GM19372 (cell line): ENCODE measurements around the gene MRM2.

Source experiments
- ATAC-seq: cut with Tn5 transposase; IDR thresholded peaks from one replicate; pipeline ENCODE4 v1.9.1; 2021; ENCODE audit warnings: mild to moderate bottlenecking, low read depth, moderate library complexity; ENCODE audit not compliant: unreplicated experiment

The MRM2 gene

DNA sequence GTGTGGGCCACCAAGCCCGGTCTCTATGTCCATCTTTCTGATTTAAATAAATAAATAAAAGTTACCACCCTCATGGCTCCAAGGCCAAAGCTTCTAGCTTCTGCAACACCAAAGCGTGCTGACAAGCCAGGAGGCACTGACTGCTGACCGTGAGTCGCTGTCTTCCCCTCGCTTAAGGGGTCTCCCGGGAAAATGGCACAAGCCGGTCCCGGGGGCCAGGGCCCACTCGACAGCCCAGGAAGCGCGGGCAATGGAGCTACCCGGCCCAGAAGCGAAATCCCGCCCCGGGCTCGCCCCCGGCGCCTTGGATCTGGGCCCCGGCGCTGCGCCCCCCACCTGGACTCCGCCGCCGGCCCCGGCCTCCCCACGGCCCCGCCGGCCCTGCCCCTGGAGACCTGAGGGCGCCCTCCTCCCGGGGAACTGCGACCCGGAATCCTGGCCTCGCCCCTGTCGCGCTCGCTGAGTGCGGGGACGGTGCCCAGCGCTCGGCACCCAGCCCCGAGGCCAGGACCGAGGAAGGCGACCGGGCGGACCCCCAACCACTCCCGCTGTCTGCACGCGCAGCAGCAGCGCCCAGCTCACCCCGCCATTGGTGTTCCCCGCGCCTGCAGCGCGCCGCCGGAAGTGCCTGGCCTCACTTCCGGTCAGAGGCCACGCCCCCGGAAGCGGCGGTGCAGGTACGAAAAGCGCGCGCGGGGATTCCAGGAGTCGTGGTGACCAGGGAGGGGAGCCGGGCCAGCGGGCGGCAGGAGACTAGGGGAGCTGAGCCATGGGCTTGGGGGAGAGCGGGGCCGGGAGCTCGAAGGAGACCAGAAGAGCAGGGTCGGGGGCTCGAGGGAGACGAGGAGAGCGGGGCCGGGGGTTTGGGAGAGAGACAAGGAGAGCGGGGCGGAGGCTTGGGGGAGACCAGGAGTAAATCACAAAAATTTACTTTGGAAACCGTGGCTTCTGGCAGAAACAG is at the start of gene MRM2, which contains the start of gene NUDT1:
Gene MRM2, minus strand, starts transcription at position 626 of the 961 bp plus-strand sequence. Its CDS starts 36 bp downstream, at position 590.
Gene NUDT1, plus strand, starts transcription at position 647 of the 961 bp plus-strand sequence. CDS start 2,349 bp downstream, outside the sequence.
- peak; percentile 64 for ATAC-seq

DNA sequence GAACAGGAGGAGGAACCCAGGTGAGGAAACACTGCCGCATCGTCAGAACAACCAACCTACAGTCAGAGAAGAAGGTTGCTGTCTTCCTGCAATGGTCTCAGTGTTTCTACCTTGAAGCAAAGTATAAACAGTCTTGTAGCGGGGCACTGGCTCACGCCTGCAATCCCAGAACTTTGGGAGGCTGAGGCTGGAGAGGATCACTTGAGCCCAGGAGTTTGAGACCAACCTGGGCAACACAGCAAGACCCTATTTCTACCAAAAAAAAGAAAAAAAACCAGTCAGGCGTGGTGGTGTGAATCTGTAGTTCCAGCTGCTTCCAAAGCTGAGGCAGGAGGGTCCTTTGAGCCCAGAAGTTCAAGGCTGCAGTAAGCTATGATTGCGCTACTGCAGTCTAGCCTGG is 48.9 kb upstream of the MRM2 start:
- no peak for ATAC-seq

DNA sequence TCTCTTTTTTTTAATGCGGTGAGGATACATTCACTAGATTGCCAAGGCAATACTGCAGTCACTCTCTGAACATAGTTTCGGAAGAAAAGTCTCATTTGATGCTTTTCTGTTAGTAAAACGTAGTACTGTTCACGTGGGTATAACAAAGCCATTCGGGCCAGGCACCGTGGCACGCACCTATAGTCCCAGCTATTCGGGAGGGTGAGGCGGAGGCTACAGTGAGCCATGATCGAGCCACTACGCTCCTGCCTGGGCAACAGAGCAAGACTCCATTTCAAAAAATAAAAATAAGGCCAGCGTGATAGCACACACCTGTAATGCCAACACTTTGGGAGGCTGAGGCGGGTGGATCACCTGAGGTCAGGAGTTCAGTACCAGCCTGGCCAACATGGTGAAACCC is 47.6 kb upstream of the MRM2 start:
- no peak for ATAC-seq

DNA sequence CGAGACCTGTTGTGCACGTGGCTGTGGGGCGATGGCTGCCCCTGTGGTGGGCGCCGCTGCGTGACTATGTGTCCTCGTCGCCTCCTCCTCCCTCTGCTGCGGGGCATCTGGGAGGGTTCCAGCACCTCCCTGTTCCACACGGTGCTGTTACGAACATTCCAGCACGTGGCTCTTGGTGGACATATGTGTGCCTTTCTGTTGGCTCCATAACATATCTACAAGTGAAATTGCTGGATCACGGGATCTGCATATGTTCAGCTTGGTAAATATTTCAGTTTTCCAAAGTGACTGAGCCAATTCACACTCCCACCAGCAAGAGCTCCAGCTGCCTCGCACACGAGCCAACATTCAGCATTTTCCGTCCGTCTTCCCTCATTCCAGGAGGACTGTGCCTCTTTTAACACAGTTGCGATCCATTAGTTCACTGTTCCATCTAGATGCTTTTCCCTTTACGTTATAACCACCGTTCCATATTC is 47.1 kb upstream of the MRM2 start:
- no peak for ATAC-seq

DNA sequence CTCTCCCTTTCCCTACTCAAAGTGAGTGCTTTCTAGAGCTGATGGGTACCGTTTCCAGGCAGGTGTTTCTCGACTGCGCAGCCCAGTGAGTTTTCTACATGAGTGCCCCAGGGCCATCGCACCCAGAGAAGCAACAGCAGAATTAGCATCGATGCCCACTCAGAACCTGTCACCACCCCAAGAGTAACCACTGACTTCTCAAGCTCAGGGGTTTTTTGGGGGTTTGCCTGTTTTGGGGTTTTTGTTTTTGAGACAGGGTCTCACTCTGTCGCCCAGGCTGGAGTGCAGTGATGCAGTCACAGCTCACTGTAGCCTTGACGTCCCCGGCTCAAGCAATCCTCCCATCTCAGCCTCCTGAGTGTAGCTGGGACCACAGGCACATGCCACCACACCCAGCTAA is 46.5 kb upstream of the MRM2 start:
- no peak for ATAC-seq

DNA sequence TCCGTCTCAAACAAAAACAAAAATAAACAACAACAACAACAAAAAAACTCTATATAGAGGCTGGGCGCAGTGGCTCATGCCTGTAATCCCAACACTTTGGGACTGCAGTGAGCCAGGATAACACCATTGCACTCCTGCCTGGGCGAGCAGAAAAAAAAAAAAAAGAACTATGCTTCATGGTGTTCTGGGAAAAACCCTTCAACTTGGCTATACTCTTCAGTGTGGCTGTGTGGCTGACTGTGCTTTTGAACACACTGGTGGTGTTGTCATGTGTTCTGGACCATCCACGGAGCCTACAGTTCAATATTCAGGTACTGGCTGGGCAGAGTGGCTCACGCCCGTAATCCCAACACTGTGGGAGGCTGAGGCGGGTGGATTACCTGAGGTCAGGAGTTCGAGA is 45.7 kb upstream of the MRM2 start:
- no peak for ATAC-seq

DNA sequence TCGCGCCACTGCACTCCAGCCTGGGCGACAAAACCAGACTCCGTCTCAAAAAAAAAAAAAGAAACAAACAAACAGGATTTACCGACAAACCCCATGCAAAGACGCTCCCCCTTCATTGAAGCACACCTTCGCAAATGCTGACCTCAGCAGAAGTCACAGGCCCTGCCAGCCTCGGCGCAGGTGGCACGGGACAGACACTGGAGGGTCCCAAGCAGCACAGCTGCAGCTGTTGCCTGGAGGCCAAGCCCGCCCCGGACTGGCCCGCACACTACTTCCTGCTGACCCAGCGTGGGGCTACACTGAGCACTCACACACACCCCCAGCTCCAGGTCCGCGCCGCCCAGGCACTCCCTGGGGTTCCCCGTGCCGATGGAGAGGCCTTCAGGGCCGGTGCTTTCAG is 41.1 kb upstream of the MRM2 start:
- ATAC-seq = no peak

DNA sequence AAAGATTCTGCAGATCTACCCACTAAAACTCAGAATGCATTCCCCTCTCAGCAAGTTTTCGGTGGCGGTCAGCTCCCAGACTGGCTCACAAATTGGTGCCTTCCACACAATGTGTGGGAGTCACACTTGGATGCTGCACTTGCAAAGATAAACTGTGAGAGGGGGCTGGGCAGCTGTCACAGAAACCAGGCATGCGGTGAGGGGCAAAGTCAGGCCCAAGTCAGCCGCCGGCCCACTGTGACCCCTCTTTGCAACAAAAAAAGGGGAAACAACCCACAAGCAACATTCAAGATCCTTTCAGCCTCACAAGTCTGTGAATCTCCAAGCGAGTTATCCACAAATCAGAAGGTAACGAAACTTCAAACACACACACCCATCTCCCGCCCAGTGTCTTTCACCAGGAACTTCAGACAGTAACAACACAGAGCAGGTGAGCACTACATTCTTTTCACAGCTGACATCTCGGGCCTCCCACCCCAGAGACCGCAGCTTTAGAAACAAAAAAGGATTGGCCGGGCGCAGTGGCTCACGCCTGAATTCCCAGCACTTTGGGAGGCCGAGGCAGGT is 40.3 kb upstream of the MRM2 start:
- ATAC-seq = no peak

DNA sequence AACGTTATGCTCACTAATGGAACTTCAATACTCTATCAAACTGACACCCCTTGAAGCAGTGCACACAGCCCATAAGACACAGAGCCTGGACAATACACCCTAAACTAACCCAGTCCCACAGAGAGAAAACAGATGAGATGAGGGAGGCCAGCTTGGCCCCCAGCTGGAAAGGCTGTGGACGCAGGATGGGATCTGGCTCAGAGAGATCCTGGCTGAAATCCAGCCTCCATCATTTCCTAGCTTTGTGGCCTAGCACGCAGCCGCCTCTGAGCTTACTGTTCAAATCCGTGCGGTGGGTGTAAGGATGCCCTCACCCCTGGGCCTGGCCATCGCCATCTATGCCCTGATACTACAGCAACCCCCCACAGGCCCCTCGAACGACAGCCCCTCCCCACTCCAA is 39.5 kb upstream of the MRM2 start:
- no peak for ATAC-seq

DNA sequence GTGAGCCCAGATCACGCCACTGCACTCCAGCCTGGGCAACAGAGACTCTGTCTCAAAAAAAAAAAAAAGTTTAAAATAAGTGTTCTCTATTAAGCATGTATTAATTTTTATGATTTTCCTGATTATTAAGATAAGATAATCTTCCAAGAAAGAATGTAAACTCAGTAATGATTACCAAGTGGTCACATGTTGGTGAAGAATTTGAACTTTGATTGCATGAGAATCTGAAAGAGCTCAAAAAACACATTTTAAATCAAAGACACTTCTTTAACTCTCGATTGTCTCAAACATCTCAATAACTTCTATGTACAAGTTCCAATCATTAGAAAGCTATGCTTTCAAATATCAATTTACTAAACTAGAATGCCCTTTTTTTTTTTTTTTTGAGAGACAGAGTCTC is 38.4 kb upstream of the MRM2 start:
- ATAC-seq = no peak

DNA sequence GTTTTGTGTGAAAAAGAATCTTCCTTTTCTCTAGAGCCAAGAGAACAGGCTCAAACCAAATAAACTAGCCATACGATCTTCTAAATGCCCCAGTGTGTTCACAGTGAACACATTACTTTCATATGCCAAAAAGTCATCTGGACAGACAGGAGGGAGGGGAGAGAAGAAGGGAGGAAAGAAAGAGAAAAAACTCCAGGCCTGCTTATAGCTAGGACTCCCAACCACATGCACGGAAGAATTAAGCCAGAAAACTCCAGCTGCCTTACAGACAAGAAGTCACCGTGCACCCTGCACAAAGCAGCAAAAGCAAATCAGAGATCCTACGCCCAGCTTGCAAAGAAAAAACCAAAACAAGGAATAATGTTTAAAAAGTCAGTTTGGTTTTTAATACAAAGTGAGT is 37.9 kb upstream of the MRM2 start:
- no peak for ATAC-seq

DNA sequence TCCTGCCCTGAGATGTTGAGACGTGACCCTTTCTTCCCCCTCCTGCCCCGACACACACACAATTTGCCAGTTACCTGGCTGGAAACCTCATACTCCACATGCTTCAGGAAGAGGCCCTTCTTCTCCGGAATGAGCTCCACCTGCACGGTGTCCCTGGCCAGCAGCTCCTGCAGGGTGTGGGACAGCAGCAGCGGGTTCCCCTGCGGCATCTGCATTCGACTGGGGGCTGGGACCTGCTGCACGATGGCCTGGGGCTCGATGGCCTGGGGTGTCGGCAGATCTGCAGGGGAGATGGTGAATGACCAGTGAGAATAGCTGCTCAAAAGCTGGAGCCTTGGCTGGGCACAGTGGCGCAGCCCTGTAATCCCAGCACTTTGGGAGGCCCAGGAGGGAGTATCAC is 36.0 kb upstream of the MRM2 start:
- ATAC-seq = no peak

DNA sequence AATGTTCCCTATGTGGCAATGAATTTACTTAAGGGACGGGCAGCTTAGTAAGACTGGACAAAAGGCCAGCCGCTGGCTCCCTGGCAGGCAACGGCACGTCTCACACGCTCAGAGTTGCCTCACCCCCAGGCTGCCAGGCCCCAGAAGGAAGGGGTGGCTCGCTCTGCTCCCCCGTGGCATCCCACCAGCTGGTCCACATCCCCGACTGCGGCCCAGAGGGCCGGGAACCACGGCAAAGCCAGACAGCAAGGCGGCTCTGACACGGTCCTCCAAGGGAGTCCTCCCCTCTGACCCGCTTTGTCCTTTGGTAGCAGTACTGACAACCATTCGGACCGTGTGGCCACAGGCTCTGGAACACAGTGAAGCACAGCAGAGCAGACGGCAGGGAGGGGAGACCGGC is 34.1 kb upstream of the MRM2 start:
- no peak for ATAC-seq

DNA sequence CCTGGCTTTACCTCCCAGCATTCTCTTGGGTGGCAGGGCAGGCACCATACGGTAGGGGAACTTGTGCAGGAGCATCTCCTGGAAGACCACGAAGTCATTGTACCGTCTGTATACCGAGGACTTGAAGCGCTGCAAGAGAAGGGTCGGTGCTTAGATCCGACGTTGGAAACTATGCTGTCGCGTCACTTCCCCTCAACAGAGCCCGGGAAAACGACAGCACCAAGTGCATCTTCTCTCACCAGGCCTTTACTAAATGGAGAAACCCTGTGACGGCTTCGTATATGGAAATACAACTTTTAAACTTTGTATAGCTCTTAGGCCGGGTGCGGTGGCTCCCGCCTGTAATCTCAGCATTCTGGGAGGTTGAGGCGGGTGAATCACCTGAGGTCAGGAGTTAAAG is 33.1 kb upstream of the MRM2 start:
- no peak for ATAC-seq

DNA sequence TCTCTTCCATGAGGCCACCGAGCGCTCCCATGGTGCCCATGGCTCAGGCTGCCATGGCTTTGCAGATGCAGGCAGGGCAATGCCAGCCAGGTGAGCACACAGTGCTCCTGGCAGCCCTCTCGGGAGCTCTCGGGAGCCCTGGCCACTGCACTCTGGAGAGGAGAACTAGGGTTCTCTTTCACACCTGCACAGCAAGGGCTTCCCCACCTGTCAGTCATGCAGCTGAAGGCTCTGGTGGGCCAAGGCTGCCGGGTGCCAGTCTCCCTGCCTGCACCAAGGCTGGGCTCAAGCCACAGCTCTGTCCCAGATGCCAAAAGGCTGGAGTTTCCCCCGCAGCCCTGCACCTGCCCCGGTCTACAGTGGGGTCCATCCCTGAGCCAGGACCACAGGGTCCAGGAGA is 32.7 kb upstream of the MRM2 start:
- no peak for ATAC-seq

DNA sequence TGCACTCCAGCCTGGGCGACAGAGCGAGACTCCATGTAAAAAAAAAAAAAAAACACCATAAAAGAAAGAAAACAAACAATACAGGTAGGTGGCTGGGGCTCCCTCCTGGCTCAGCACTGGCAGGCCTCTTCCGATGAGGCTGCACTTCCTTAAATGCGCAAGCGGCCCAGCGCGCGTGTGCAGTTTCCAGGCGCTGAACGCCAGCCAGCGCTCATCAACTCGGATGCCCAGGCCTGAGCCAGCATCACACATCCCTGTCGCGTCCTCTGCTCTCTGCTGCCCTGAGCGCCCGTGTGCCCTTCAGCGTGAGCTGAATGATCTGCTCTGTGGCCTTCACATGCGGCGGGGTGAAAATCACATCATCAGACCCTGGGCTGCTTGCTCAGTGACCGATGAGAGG is 31.9 kb upstream of the MRM2 start:
- ATAC-seq = no peak

DNA sequence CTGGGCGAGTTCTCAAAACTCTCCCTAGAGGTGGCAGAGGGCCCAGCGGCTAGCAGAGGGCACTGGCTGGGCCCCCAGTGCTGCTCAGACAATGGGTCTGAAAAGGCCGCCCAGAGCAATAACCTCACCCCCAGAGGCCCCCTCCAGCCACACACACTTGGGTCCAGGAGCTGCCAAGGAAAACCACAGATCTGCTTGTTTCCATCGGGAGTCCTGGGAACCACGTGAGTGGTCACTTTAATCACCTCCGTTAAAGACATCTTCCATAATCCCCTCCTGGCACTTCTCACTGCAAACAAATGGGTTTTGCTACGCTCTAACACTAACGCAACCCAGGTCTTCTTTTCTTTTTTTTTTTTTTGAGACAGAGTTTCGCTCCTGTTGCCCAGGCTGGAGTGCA is 30.0 kb upstream of the MRM2 start:
- no peak for ATAC-seq

DNA sequence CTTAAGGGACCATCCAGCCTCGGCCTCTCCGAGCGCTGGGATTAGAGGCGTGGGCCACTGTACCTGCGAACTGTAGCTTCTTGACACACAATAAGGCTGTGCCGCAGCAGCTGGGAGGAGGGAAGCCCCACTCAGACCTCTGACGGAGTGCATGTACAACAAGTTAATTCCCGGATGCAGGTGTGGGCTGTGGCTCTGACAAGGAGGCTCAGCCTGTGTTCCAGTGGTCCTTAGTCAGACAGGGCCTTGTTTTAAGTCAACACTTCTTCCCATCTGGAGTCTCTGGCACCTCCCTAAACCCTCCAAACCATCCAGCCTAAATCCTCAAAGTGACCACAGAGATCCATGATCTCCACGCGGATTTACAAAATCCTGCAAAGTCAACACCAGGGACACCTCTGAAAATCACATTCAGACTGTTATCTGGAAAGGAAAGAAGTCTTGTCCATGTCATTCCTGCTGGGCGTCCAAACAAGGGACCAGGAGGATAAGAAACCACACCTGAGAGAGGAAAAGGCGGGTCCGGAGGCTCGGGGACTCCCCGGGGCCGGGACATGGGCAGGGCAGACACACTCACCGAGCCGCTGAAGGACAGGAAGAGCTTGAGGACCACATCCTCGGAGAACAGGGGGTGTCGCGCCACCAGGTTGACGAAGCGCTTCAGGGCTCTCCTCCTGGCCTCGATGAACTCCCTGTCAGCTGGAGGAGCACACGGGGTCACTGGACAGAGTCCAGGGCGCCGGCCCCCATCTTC is 29.4 kb upstream of the MRM2 start:
- ATAC-seq = no peak

DNA sequence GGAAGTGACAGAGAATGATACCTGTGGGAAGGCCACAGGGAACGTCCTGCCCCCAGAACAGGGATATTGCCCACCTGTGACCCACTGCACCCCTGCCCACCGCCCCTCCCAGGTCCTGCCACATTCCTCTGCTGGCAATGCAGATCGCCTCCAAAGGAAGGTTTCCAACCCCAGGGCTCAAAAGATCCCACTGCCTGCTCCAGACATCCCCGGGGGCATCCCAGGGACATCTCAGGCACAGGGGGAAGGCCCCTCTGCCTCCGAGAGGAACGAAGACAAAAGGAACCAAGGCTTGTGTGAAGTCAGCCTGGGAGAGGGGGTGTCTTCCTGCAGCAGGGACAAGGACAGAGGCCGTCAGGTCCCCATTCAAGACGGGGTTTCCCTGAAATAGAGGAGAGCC is 28.5 kb upstream of the MRM2 start:
- ATAC-seq = no peak

DNA sequence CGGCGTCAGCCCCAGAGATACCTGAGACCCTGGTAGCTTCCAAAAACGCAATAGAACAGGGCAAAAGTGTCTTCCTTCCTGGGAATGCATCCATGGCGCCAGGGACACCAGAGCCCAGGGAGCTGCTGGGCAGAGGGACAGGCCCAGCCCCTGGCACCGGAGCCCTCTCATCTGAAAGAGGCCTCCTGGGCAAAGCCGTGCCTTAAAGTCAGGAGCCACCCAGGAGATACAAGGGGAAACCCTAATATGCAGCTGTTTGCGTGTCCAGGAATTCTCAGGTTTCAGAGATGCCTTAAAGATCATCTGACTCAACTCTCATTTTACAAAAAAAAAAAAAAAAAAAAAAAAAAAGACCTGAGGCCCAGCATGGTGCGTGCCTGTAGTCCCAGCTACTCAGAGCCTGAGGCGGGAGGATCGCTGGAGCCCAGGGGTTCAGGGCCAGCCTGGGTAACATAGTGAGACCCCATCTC is 28.0 kb upstream of the MRM2 start:
- no peak for ATAC-seq
